ENCODE results near the gene NISCH. TPM values are rescaled to one million over a fixed set of nuclear protein-coding genes. Genes with fewer than 3 reads are reported as not detected.

NISCH gene
- total and polyA plus RNA-seq, 2 donors (not counting 1 experiment from before 2014, with no cell fraction given): 130 to 169 TPM

- ChIA-PET CTCF (no interaction called here), POLR2A (no interaction called here)
- H3K4me2 ChIP-seq (replicated peaks; ENCODE audit: low read depth, low read length, poor library complexity, severe bottlenecking): no peak overlapping the region
- H3K27ac Mint-ChIP-seq: no peak overlapping the region
- H3K27me3 ChIP-seq (replicated peaks in 1 of 4; ENCODE audit: control extremely low read depth in 1 of 4, control insufficient read depth in 3 of 4, insufficient read depth in 4 of 4, low read length in 3 of 4): no peaks in the 10 kb centered on the region
- ATAC-seq (ENCODE audit: low read depth) (no peak), DNase-seq (no peak)
- no peak for TF ChIP-seq EZH2 (IDR thresholded peaks at IDR 0.05; ENCODE audit: borderline replicate concordance, insufficient read depth, low read depth, low read length, poor library complexity, severe bottlenecking)
- TF ChIP-seq, protein P1, sequence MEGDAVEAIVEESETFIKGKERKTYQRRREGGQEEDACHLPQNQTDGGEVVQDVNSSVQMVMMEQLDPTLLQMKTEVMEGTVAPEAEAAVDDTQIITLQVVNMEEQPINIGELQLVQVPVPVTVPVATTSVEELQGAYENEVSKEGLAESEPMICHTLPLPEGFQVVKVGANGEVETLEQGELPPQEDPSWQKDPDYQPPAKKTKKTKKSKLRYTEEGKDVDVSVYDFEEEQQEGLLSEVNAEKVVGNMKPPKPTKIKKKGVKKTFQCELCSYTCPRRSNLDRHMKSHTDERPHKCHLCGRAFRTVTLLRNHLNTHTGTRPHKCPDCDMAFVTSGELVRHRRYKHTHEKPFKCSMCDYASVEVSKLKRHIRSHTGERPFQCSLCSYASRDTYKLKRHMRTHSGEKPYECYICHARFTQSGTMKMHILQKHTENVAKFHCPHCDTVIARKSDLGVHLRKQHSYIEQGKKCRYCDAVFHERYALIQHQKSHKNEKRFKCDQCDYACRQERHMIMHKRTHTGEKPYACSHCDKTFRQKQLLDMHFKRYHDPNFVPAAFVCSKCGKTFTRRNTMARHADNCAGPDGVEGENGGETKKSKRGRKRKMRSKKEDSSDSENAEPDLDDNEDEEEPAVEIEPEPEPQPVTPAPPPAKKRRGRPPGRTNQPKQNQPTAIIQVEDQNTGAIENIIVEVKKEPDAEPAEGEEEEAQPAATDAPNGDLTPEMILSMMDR (IDR thresholded peaks at IDR 0.05): no peak
- H3K9me3 Mint-ChIP-seq (ENCODE audit: insufficient read depth): no peaks in the 10 kb centered on the region
- no peak overlapping the region for H3K4me3 Mint-ChIP-seq
- WGBS (ENCODE audit: insufficient coverage): 100% methylated on average over 3 of the region's 3 CpGs
- no peaks in the 10 kb centered on the region for H3K79me2 ChIP-seq (ENCODE audit: control insufficient read depth, insufficient read depth, low read length)
- H3K36me3 ChIP-seq (replicated peaks in 1 of 2; ENCODE audit: control extremely low read depth in 1 of 2, control insufficient read depth in 1 of 2, extremely low read depth in 1 of 2, insufficient read depth in 2 of 2, low read length in 1 of 2): peaks cover 0 to 56% of the 10 kb centered on the region in 2 experiments
- no peaks in the 10 kb centered on the region for H4K20me1 ChIP-seq (ENCODE audit: control insufficient read depth, insufficient read depth, low read length, poor library complexity, severe bottlenecking)
- H3K9me3 ChIP-seq (ENCODE audit: control extremely low read depth in 1 of 3, control insufficient read depth in 2 of 3, insufficient read depth in 1 of 3, low read length in 2 of 3): no peaks in the 10 kb centered on the region
- intact Hi-C loops (cut with micrococcal nuclease): no loop called here
- no peak overlapping the region for H2AFZ ChIP-seq (ENCODE audit: insufficient read depth, low read depth, low read length, poor library complexity, severe bottlenecking)
- no peaks in the 10 kb centered on the region for H3K27me3 Mint-ChIP-seq
- no peaks in the 10 kb centered on the region for H3K4me1 ChIP-seq (ENCODE audit: control insufficient read depth in 2 of 2, insufficient read depth in 2 of 2, low read length in 2 of 2)
- H3K27ac ChIP-seq (ENCODE audit: low read length in 2 of 2): no peak overlapping the region
- H3K9ac ChIP-seq (ENCODE audit: low read length): no peak overlapping the region
- no peak overlapping the region for H3K4me3 ChIP-seq (ENCODE audit: control extremely low read depth in 1 of 5, extremely low read depth in 1 of 5, insufficient read depth in 1 of 5, low read depth in 2 of 5, low read length in 4 of 5)
- no peaks in the 10 kb centered on the region for H3K4me1 Mint-ChIP-seq
Measured at GRCh38 chr3:52488746-52489145, 33.3 kb downstream of the NISCH start.

- TF ChIP-seq EZH2 (IDR thresholded peaks at IDR 0.05; ENCODE audit: borderline replicate concordance, insufficient read depth, low read depth, low read length, poor library complexity, severe bottlenecking): no peak
- TF ChIP-seq, protein P1 (IDR thresholded peaks at IDR 0.05): no peak
- no peaks in the 10 kb centered on the region for H3K27me3 Mint-ChIP-seq
- Histone ChIP-seq H3K79me2 (ENCODE audit: control insufficient read depth, insufficient read depth, low read length) (no peaks in the 10 kb centered on the region), H3K4me1 (ENCODE audit: control insufficient read depth in 2 of 2, insufficient read depth in 2 of 2, low read length in 2 of 2) (no peaks in the 10 kb centered on the region), H3K36me3 (replicated peaks in 1 of 2; ENCODE audit: control extremely low read depth in 1 of 2, control insufficient read depth in 1 of 2, extremely low read depth in 1 of 2, insufficient read depth in 2 of 2, low read length in 1 of 2) (peaks cover 0 to 56% of the 10 kb centered on the region in 2 experiments), H3K27ac (ENCODE audit: low read length in 2 of 2) (no peak overlapping the region), H3K27me3 (replicated peaks in 1 of 4; ENCODE audit: control extremely low read depth in 1 of 4, control insufficient read depth in 3 of 4, insufficient read depth in 4 of 4, low read length in 3 of 4) (no peaks in the 10 kb centered on the region), H4K20me1 (ENCODE audit: control insufficient read depth, insufficient read depth, low read length, poor library complexity, severe bottlenecking) (no peaks in the 10 kb centered on the region), H2AFZ (ENCODE audit: insufficient read depth, low read depth, low read length, poor library complexity, severe bottlenecking) (no peak overlapping the region), H3K4me3 (ENCODE audit: control extremely low read depth in 1 of 5, extremely low read depth in 1 of 5, insufficient read depth in 1 of 5, low read depth in 2 of 5, low read length in 4 of 5) (no peak overlapping the region), H3K9ac (ENCODE audit: low read length) (no peak overlapping the region), H3K9me3 (ENCODE audit: control extremely low read depth in 1 of 3, control insufficient read depth in 2 of 3, insufficient read depth in 1 of 3, low read length in 2 of 3) (no peaks in the 10 kb centered on the region), H3K4me2 (replicated peaks; ENCODE audit: low read depth, low read length, poor library complexity, severe bottlenecking) (no peak overlapping the region)
- no peaks in the 10 kb centered on the region for H3K4me1 Mint-ChIP-seq
- POLR2A ChIA-PET: no interaction called here
- intact Hi-C loops (cut with micrococcal nuclease): no loop called here
- DNase-seq (no peak), ATAC-seq (ENCODE audit: low read depth) (no peak)
- H3K27ac Mint-ChIP-seq: no peak overlapping the region
- no peak overlapping the region for H3K4me3 Mint-ChIP-seq
- CTCF ChIA-PET: no interaction called here
- H3K9me3 Mint-ChIP-seq (ENCODE audit: insufficient read depth): no peaks in the 10 kb centered on the region
- WGBS (ENCODE audit: insufficient coverage): over 99% methylated on average over 18 of the region's 18 CpGs
Measured at GRCh38 chr3:52489453-52489852, 34.0 kb downstream of the NISCH start.
